ENCODE results near the gene RALGAPA2. TPM values are rescaled to one million over a fixed set of nuclear protein-coding genes. Genes with fewer than 3 reads are reported as not detected.

RALGAPA2 gene
- total and polyA plus RNA-seq, 2 of the 13 experiments (the other 11 are each of a cell fraction or from before 2014, with no cell fraction given), result 13.8 to 17.7 TPM

- TF ChIP-seq POGZ (CRISPR knock-in tag; IDR thresholded peaks at IDR 0.05), result peak; percentile 30; the same call in 1 of the 2 replicates
- TF ChIP-seq ZNF777 (CRISPR knock-in tag; IDR thresholded peaks at IDR 0.05), result 0 out of 2 replicates have a peak, but pooled peaks have one; percentile 22
- no peak for TF ChIP-seq ATF7 (IDR thresholded peaks at IDR 0.05)
- TF ChIP-seq ATF7 (CRISPR knock-in tag; IDR thresholded peaks at IDR 0.05), result no peak
- peak; percentile 74; the same call in 1 of the 2 replicates for TF ChIP-seq ZBTB38 (CRISPR knock-in tag; IDR thresholded peaks at IDR 0.05)
- TF ChIP-seq SAP130 (CRISPR knock-in tag; IDR thresholded peaks at IDR 0.05; ENCODE audit: low read depth), result no peak
- no peak for TF ChIP-seq ZNF558 (CRISPR knock-in tag; IDR thresholded peaks at IDR 0.05; ENCODE audit: borderline replicate concordance)
These were observed 163.2 kb downstream of the RALGAPA2 start (continued) for GRCh38 chr20:20549267-20549612.

- Histone ChIP-seq H3K9me3 (ENCODE audit: low read length) (no peaks in the 10 kb centered on the region), H4K20me1 (ENCODE audit: insufficient read depth, low read length) (no peaks in the 10 kb centered on the region), H3K4me3 (replicated peaks in 1 of 3; ENCODE audit: insufficient read depth in 1 of 3, low read depth in 2 of 3, low read length in 3 of 3) (peak overlapping the region; percentile 5 to 37 (median 34); a peak in 5 of 6 replicates), H2AFZ (ENCODE audit: low read length) (no peak overlapping the region), H3K79me2 (ENCODE audit: insufficient read depth, low read length) (no peaks in the 10 kb centered on the region), H3K27me3 (ENCODE audit: control insufficient read depth in 1 of 2, insufficient read depth in 2 of 2, low read length in 2 of 2) (no peaks in the 10 kb centered on the region), H3K4me1 (ENCODE audit: insufficient read depth, low read length) (peaks cover 58% of the 10 kb centered on the region), H3K9ac (ENCODE audit: insufficient read depth, low read depth, low read length) (no peak overlapping the region), H3K36me3 (replicated peaks in 1 of 2; ENCODE audit: control insufficient read depth in 1 of 2, insufficient read depth in 2 of 2, low read length in 2 of 2) (peaks cover 4 to 6% of the 10 kb centered on the region in 2 experiments; a peak in 3 of 5 replicates), H3K27ac (ENCODE audit: extremely low read length, insufficient read depth, low read length) (peak overlapping the region; percentile 38), H3K4me2 (ENCODE audit: low read depth, low read length) (peak overlapping the region; percentile 61)
- BruUV-seq (replicated peaks), result no TSS peak
- WGBS (ENCODE audit: low lambda C conversion rate), result under 1% methylated on average over 5 of the region's 5 CpGs
- intact Hi-C loops (cut with micrococcal nuclease; ENCODE audit: unreplicated experiment) (no loop called here), in situ Hi-C loops (cut with HindIII; ENCODE audit: extremely low pct_ligation_motif_present, low pct_unique_long_range_greater_than_20kb) (no loop called here)
- POLR2A ChIA-PET, result no interaction called here
- FAIRE-seq (peak; percentile 66), DNase-seq (ENCODE audit: low spot score) (peak; percentile 85), ATAC-seq (peak; percentile 85)
- CTCF ChIA-PET (ENCODE audit: low intra/inter-chr PET ratio, low total read pairs), result no interaction called here
- no peak for TF ChIP-seq ZFX (CRISPR knock-in tag; IDR thresholded peaks at IDR 0.05; ENCODE audit: low read depth)
- peak; percentile 77 for TF ChIP-seq ZEB1 (IDR thresholded peaks at IDR 0.05; ENCODE audit: insufficient replicate concordance, low read depth)
- TF ChIP-seq HNF1B (CRISPR knock-in tag; IDR thresholded peaks at IDR 0.05), result peak; percentile 97
- peak; percentile 28; the same call in 1 of the 2 replicates for TF ChIP-seq RCOR2 (CRISPR knock-in tag; IDR thresholded peaks at IDR 0.05)
- TF ChIP-seq, protein P1, sequence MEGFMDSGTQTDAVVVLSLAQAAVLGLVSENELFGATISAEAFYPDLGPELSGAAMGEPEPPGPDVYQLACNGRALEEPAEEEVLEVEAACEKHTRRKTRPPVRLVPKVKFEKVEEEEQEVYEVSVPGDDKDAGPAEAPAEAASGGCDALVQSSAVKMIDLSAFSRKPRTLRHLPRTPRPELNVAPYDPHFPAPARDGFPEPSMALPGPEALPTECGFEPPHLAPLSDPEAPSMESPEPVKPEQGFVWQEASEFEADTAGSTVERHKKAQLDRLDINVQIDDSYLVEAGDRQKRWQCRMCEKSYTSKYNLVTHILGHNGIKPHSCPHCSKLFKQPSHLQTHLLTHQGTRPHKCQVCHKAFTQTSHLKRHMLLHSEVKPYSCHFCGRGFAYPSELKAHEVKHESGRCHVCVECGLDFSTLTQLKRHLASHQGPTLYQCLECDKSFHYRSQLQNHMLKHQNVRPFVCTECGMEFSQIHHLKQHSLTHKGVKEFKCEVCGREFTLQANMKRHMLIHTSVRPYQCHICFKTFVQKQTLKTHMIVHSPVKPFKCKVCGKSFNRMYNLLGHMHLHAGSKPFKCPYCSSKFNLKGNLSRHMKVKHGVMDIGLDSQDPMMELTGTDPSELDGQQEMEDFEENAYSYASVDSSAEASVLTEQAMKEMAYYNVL (CRISPR knock-in tag; IDR thresholded peaks at IDR 0.05; ENCODE audit: borderline replicate concordance), result peak; percentile 98
- peak; percentile 38; the same call in 1 of the 2 replicates for TF ChIP-seq GATA4 (IDR thresholded peaks at IDR 0.05; ENCODE audit: borderline replicate concordance, low read depth)
- peak; percentile 40; the same call in 1 of the 2 replicates for TF ChIP-seq ARNTL (CRISPR knock-in tag; IDR thresholded peaks at IDR 0.05)
- no peak for TF ChIP-seq ZNF180 (CRISPR knock-in tag; IDR thresholded peaks at IDR 0.05; ENCODE audit: borderline replicate concordance, low read depth)
- TF ChIP-seq ZNF468 (CRISPR knock-in tag; IDR thresholded peaks at IDR 0.05), result no peak
- no peak for TF ChIP-seq ZNF777 (CRISPR knock-in tag; IDR thresholded peaks at IDR 0.05)
- TF ChIP-seq NFKBIZ (CRISPR knock-in tag; IDR thresholded peaks at IDR 0.05), result peak; percentile 54; the same call in 1 of the 2 replicates
- peak; percentile 51; the same call in 1 of the 2 replicates for TF ChIP-seq ZNF501 (CRISPR knock-in tag; IDR thresholded peaks at IDR 0.05)
- TF ChIP-seq, protein P2, sequence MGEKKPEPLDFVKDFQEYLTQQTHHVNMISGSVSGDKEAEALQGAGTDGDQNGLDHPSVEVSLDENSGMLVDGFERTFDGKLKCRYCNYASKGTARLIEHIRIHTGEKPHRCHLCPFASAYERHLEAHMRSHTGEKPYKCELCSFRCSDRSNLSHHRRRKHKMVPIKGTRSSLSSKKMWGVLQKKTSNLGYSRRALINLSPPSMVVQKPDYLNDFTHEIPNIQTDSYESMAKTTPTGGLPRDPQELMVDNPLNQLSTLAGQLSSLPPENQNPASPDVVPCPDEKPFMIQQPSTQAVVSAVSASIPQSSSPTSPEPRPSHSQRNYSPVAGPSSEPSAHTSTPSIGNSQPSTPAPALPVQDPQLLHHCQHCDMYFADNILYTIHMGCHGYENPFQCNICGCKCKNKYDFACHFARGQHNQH (CRISPR knock-in tag; IDR thresholded peaks at IDR 0.05), result peak; percentile 61
These were observed 163.7 kb downstream of the RALGAPA2 start for GRCh38 chr20:20548527-20549266.

All from HepG2 (cell line).